Activated effector memory CD4-positive, alpha-beta T cell treated with anti-CD3 and anti-CD28 coated beads, Interleukin-2, amount 50 U/mL, for 16 hours (primary cell): ENCODE results near the gene CLCN4.

Experiments
- DNase-seq: peaks from one replicate; pipeline ENCODE4 v3.0.0-alpha.2; 2020

The CLCN4 gene

DNA sequence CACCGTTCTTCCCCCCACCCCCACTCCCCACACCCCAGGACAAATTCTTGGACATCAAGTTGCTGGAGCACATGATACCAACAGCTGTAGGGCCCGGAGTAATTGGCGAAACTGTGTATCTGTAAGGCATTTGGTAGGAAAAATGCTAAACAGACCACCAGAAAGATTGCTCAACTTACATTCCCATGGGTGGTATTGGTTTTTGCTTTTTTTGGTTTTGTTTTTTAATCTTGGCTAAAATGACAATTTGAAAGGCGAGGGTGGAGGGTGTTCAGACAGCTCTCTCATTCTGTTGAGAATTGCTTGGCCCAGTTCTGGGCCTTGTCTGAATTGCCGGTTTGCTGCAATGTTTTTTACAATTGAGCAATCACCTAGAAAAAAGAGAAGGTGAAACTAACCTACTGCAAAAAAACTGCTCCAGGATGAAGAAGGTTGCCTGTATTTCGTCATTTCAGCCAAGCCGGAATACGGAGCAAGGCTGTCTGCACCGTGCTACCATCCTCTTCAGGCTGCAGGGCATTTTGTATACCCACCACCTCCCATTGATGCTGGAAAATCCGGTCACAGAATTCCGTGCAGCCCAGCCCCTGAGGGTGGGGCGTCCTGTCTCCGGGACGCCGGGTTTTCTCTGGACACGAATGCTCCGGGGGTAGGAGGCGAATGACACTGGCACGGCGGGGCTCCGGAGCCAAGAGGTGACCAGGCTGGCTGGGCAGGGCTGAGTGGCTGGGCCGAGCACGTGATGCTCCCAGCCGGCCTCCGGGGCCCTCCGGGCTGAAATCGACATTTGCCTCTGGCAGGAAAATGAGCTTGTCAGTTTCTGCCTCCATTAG, at the start of gene CLCN4:
CLCN4 (plus strand) TSS at position 777 of the 833 bp plus-strand sequence. CDS start 28,058 bp downstream, outside the sequence.
- no peak for DNase-seq

DNA sequence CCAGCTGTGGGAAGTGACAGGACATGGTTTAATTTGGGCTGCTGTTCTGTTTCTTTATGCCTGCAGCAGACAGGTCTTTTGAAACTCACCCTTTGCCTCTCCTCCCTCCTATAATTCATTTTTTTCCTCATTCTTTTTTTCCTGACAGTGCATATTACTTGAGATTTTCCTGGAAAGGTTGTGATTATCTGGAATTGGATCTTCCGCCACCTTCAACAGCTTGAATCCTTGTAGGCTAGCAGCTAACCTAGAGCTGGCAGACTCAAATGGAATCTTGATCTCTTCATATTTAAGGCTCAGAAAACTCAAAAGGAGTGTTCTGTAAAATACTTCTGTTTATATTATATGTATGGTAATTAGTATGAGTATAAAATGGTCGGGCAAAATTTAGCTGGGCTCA, 49.3 kb upstream of the CLCN4 start:
- no peak for DNase-seq

DNA sequence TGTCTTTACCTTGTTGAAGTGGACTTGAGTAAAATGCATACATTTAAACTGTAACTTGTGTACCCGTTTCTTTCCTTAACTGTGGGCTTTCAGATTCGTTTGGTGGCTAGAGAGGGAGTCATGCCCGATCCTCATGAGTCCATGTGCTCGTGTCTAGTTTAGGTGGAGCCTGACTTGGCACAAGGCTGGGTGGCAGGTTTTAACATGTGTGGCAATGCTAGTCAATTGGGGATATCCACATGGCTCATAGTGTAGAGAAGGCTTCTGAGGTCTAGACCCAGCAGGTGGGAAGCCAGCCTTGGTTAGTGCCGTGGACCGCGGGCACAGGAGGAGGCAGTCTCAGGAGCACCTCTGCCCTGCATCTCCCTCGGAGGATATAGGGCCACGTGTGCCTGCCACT, 48.5 kb upstream of the CLCN4 start:
- no peak for DNase-seq

DNA sequence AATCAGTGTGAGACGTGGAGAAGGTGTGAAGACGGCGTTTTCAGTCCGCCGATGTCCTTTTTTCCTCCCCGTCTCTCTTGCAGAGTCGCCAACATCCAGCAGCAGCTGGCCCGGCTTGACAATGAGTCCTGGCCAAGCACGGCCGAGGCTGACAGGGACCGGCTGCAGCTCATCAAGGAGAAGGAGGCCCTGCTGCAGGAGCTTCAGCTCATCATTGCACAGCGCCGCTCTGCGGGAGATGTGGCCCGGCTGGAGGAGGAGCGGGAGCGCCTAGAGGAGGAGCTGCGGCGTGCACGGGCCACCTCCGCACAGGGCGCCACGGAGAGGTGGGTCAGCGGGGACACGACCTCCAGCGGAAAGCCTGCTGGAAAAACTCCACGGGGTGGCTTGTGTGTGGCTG, 47.1 kb upstream of the CLCN4 start:
- DNase-seq: no peak

DNA sequence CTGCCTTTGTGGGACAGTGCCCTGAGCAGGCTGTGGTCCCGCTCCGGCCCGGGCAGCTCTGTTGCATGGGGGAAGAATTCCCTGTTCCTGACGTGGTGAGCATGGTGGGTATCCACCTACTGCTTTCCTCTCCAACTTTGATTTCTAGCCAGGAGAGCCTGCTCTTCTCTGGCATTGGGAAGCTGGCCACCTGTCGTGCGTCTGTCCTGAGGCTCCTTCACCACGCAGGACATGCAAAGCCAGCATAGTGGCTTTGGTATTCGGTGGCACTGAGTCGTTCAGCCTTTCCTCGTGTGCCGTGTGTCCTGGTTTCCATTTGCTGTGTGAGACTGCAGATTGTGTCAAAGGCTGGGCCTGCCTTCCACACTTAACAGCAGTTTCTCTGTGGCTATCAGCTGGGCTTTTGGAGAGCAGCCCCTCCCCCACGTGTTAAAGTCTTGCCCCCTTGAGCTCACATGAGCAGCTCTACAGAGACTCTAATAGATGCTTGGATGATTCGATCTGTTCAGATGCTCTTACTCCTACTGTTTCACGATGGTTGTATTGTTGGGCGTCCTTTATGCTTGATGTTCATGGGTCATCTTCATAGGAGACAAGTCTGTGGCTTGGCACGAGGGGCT, 46.3 kb upstream of the CLCN4 start:
- DNase-seq: no peak

DNA sequence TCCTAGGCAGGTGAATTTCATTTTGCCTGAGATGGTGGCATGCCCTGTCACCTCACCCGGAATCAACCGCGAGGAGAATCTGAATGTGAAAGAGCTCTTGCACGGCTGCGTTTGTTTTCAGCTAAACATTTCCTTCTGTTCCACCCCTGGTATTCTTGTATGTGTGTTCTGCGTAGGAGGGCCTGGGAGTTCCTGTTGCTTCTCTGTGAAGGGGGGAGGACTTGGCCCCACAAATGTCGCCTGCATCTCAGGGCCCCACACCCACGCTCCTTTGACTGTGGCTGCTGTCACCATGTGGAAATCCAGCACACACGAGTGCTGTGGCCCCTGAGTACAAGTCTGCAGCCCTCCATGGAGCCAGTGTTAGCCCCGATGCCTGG, 45.8 kb upstream of the CLCN4 start:
- DNase-seq: peak; percentile 87

DNA sequence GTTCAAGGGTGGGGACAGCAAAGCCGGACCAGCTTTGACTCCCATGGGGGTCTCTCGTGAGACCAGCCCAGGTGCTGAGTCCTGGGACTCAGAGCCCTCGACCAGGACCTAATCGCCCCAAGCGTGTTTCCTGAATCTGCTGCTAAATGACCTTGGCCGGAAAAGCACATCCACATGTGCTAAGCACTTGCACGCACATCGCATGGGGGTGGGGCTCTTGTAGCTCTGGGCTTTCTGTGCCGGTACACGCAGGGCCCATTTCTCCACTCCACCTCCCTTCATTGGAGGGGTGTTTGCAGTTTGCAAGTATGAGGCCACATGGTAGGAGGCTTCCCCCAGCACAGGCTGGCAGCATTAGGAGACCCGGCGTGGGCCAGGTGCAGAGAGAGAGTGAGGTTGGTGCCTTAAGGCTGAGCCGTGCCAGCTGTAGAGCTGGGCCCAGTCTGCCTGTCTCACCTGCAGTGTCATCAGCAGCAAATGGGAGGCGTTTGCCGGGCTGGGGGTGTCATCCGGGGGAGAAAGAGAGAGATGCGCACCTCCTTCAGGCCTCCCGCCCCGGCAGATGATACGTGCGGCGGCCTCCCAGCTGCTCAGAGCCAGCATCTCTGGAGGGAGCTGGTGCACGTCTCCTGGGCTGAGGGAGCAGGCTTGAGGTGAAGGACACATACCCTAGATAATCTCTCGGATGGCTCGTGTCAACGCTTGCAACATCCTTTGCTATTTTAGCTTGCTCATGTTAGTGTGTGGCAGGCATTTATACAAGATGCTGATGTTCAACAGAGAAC, 45.2 kb upstream of the CLCN4 start:
- DNase-seq: peak; percentile 84

DNA sequence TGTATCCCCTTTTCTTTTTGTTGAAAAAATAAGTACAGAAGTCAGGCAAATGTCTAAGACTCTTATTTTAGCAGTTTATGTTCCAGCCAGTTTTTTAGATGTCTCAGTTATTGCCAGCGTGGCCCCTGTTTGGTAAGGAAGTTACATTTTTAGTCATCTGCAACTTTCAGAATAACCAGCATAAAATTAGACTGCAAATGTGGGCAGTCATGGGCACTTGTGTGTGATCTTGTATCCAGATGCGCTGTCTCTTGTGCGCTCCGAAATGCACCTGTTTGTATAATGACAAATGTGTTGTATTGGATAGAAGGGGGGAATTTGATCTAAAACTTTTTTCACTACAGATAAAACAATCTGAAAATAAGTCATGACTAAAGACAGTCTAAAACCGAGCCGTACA, 44.3 kb upstream of the CLCN4 start:
- no peak for DNase-seq

DNA sequence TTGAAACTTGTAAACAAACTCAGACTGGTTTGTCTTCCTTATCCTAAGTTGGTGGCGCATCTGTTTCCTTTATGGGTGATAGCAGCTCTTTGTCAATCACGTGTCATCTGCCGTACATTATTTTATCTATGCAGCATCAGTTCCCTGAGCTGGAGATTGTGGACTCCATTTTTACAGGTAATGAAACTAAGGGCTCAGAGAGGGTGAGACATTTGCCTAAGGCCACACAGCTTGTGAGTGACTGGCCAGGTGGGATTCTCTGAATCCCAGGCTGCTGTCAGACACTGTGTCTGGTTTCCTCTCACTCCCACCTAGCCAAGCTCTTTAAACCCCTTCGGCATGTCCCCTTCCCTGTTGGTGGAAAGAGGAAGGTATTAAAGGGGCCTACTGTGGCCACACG, 41.7 kb upstream of the CLCN4 start:
- no peak for DNase-seq

DNA sequence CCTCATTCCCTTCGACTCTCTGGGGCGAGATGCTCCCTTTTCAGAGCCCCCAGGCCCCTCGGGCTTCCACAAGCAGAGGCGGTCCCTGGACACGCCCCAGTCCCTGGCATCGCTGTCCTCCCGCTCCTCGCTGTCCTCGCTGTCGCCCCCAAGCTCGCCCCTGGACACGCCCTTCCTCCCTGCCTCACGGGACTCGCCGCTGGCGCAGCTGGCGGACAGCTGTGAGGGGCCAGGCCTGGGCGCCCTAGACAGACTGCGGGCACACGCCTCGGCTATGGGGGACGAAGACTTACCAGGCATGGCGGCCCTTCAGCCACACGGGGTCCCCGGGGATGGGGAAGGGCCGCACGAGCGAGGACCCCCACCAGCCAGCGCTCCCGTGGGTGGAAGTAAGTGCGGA, 39.5 kb upstream of the CLCN4 start:
- DNase-seq: no peak

DNA sequence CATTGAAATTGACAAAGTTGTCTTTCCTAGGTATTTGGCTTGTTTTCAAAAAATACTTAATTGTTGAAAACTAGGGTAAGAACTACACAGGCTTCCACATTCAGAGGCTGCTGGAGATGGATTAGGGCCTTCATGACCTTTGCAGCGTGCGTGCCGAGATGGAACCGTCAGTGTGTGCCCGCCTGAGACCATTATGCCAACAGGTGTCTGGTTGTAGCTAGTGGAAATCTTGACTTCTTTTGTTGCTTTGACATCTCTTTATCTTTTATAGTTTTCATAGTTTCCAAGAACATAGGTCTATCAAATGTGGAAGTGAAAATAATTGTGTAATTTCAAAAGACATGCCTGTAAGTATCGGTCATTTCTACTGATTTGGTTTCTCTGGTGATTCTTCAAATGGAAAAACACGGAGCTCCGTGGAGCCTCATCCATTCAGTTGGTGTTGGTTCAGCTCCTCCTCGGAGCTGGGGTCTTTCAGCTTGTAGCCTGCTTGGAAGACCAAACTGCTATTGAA, 38.9 kb upstream of the CLCN4 start:
- DNase-seq: no peak

DNA sequence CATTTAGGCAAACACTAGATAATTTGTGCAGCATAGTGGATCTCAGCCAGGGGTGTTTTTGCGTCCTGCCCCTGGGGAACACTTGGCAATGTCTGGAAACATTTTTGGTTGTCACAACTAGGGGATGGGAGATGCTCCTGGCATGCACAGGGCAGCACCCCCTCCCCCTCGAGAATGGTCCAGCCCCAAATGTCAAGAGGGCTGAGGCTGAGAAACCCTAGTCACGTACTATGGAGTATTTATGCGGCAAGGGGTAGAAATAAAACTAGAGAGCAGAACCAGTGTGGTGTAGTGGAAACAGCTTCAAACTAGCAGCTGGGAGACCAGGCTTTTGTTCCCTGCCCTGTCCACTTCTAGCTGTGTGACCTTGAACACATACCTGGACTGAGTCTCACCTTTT, 38.2 kb upstream of the CLCN4 start:
- DNase-seq: no peak

DNA sequence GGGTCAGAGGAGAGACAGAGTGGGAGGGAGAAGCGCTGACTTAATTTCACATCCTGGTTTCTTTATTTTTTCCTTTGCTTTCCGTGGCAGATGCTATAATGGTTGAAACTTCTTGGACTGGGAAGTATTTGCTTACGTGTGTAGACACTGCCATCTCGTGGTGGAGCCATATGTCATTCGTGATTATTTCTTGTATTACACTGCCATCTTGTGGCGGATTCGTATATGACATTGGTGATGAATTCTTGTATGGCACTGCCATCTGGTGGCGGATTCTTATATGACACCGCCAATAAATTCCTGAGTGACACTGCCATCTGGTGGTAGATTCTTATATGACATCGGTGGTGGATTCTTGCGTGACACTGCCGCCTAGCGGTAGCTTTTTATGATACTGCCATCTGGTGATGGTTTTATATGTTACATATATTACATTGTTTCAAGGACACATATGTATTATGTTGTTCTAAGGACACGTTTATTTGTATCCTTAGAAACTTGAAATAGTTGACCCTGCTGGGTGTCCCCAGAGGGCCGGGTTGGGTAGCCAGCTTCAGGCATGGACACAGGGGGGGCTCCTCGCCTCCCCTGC, 37.3 kb upstream of the CLCN4 start:
- peak; percentile 86 for DNase-seq

DNA sequence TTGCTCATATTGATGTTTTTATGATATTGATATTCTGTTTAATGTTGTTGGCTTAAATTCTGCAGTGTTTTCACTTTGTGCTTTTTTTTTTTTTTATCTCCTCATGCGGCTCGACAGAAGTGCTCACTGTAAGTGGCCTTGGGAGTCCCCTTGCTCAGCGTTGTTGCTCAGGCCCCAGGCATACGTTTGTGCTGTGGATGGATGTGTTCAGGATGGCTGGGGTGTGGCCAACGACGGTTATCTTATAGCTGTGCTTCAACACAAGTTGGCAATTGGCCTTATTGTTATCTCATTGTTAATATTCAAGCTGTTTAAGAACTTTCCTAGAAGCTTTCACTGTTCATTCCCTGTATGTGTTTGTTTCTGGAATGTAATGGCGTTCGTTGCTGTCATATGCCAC, 36.4 kb upstream of the CLCN4 start:
- DNase-seq: no peak

DNA sequence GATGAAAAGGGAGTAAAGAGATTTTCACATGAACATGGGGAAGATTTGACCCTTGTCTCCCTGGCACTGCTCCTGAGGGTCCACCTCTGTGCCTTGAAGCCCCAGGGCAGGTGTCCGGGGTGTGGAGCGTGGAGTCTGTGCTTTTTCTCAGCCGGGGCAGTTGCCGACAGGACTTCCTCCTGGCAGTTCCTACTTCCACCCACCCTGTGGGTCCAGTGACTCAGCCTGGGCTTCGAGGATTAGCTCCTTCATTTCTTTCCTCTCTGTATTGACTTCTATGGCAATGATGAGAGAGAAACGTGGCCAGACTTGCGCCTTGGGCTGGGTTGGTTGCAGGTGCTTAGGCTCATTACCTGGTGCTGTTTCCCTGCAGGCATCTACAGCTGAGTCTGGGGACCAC, 35.9 kb upstream of the CLCN4 start:
- DNase-seq: no peak

DNA sequence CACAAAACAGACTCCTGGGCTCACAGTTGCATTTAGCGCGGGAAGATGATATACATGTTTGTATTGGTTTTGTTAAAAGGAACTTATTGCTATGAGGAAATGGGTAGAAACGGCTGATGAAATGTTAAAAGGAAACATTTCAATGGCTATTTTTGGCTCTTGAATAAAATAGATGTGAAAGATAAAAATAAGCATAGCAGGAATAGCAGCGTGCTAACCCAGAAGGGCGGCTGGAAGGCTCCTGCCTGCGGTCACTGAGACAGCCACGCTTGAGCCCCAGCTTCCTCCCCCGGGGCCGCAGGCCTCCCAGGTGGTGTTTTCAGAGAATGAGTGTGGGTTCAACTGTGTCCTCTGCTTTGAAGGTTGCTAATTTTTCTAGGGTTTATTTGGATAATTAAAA, 35.0 kb upstream of the CLCN4 start:
- DNase-seq: no peak

DNA sequence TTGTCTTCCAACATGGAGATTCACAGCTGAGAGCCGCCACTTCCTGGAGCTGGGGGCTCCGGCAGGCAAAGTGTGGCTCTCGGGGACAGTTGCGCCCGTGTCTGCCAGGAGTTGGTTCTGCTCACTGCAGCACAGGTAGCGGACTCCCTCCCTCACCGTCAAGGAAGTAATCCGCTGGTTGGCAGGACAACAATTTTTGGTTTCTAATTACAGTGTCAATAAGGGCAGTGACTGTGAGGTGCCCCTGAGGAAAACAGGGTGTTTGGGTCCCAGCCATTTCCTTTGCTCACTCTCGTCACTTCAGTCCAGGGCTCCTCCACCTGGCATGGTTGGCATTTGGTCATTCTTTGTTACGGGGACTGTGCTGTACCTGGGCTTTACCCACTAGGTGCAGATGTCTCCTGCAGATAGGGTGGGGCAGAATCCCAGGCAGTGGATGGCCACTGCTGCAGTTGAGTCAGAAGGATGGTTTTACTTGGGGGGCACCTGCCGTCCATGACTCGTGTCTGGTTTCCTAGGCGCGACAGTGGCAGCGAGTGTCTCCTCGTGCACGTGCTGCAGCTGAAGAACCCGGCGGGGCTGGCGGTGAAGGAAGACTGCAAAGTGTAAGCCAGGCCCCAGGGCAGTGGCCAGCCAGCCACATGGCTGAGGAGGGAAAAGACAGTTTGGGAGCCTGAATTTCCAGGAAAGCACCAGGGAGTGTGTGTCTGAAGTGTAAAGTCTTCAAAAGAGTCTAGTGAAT, 32.1 kb upstream of the CLCN4 start:
- DNase-seq: no peak

DNA sequence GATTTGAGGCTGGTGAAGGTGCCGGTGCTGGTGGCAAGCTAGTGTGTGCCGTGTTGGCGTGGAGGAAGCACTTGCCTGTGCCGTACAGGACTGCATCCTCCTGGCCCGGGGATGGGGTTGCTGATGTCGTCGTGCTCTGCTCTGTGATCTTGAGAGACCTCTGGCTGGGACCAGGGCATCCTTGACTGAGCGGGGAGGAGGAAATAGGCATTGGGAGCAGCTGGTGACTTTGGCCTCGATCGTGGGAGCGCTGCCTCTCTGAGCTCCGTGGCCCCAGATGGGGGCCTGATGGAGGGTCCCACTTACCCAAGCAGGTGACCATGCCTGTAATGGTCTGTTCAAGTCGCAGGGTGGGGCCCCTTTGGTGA, 31.5 kb upstream of the CLCN4 start:
- DNase-seq: no peak

DNA sequence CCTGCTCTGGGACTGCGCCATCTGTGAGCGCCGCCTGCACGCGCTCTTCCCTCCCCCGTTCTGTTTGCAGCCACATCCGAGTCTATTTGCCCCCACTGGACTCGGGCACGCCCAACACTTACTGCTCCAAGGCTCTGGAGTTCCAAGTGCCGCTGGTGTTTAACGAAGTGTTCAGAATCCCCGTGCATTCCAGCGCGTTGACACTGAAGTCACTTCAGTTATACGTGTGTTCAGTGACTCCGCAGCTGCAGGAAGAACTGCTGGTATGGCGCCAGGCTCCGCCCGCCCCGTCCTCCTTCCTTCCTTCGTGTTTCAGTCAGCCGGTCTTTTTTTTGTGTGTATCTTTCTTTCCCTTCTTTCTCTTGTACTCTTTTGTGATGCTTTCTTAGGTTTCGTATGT, 30.7 kb upstream of the CLCN4 start:
- no peak for DNase-seq

DNA sequence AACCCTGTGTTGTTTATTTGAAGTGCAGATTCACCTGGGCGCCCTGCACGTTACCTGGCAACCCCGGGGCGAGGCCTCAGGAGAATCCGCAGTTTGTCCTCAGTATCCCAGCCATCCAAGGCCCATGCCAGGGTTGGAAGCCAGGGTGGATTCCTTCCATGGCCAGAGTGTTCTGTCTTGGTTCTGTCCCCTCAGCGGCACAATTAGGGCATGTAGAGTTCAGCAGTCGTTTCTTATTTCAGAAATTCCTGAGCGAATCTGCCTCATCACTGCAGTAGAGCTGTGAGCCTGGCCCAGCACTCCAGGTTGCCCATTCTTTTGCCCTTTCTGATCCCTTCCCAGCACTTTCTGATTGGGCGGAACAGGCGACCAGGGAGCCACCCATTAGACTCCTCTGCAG, 29.9 kb upstream of the CLCN4 start:
- no peak for DNase-seq

DNA sequence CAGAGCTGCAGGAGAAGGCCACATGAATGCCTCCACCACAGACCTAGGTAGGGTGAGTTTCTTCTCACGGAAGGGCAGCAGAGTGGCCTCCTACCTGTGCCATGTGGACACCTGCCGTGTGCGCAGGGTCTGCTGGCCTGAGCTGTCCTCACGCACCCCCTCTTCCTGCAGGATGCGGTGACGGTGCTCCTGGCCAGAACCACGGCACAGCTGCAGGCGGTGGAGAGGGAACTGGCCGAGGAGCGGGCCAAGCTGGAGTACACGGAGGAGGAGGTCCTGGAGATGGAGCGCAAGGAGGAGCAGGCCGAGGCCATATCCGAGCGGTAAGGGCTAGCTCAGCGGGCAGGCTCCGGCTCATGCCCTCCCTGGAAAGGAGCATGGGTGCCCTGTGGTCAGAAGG, 28.4 kb upstream of the CLCN4 start:
- no peak for DNase-seq

DNA sequence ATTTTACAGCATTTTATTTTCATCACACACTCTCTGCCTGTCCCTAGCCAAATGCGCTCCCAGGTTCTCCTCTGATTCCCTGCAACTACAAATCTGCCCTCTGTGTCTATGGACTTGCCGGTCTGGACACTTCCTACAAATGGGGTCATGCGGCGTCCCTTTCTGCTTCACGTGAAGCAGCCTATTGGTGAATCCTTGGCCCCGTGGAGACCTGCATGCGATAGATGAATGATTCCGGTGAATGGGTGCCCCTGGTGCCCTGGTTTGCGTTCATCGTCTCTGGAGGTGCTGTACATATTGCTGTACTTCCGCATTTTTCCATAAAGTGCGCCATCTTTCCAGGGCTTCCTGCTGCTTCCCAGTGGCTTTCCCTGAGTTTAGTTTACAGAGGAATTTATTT, 27.5 kb upstream of the CLCN4 start:
- DNase-seq: no peak

DNA sequence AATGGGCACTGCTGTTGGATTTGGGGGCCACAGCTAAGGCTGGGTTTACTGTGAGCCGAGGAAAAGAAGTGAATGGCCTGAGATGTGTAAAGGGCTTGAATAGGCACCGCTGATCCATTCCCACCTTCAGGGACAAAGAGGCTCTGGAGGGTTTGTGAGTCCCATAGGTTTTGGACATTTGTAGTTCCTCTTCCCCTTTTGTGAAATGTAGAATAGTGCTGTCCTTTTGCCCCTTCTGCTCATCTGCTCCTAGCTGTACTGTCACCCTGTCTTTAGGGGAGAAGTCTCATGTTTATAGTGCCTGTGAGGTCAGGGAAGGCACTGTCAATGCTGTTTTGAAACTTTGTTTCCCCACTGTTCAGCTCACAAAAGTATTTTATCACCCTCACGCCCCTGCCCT, 26.4 kb upstream of the CLCN4 start:
- no peak for DNase-seq
